SK-N-SH treated with all-trans-retinoic acid at 6 μM for 48 hours (cell line): Measurements from ENCODE around the gene CCN2.

Source experiments
- POU6F1 ChIP-seq: fragments of 250-450 bp; sonication (Bioruptor Pico); IDR thresholded peaks from 2 replicates; pipeline ENCODE4 v1.8.0; 2021; ENCODE audit warnings: low read depth, mild to moderate bottlenecking, moderate library complexity, borderline replicate concordance
- ZFP3 ChIP-seq: fragments of 250-450 bp; sonication (Bioruptor Pico); IDR thresholded peaks from 2 replicates; pipeline ENCODE4 v1.5.0; 2020; ENCODE audit warnings: mild to moderate bottlenecking, moderate library complexity
- ZFP30 ChIP-seq: fragments of 450-650 bp; formaldehyde crosslinking; IDR thresholded peaks from 2 replicates; pipeline ENCODE4 v1.5.0; 2022; ENCODE audit warnings: mild to moderate bottlenecking, moderate library complexity

GRCh38 chr6:131898718-131899117 is 52.5 kb downstream of the CCN2 start:
- TF ChIP-seq POU6F1 (CRISPR knock-in tag) (no peak), ZFP30 (CRISPR knock-in tag) (no peak), ZFP3 (CRISPR knock-in tag) (no peak)
